Ishikawa (cell line): ENCODE results near the gene ZNF624.

Experiments used
- TEAD4 ChIP-seq: IDR thresholded peaks from 2 replicates; pipeline ENCODE4 v1.6.1; 2012
- TF ChIP-seq, protein P1 (sequence below): IDR thresholded peaks from 2 replicates; pipeline ENCODE4 v1.6.1; 2012; ENCODE audit warnings: low read depth, mild to moderate bottlenecking

DNA sequence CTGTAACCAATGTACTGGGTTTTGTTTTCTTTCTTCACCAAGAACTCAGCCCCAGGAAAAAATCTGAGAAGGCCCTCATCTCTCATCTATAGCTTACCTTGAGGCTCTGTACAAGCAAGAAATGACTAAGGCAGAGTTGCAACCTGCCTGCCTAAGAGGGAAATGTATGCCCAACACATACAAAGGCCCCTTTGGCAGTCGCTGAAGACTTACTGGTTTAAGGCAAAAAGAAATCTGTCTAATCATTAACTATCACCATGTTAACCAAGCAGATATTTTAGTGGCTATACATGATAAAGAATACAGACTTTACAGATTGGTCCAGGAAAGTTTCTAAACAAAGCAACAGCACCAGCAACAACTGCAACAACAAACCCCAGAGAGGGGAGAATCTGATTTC lies 14.2 kb downstream of the ZNF624 start:
- TF ChIP-seq, protein P1, sequence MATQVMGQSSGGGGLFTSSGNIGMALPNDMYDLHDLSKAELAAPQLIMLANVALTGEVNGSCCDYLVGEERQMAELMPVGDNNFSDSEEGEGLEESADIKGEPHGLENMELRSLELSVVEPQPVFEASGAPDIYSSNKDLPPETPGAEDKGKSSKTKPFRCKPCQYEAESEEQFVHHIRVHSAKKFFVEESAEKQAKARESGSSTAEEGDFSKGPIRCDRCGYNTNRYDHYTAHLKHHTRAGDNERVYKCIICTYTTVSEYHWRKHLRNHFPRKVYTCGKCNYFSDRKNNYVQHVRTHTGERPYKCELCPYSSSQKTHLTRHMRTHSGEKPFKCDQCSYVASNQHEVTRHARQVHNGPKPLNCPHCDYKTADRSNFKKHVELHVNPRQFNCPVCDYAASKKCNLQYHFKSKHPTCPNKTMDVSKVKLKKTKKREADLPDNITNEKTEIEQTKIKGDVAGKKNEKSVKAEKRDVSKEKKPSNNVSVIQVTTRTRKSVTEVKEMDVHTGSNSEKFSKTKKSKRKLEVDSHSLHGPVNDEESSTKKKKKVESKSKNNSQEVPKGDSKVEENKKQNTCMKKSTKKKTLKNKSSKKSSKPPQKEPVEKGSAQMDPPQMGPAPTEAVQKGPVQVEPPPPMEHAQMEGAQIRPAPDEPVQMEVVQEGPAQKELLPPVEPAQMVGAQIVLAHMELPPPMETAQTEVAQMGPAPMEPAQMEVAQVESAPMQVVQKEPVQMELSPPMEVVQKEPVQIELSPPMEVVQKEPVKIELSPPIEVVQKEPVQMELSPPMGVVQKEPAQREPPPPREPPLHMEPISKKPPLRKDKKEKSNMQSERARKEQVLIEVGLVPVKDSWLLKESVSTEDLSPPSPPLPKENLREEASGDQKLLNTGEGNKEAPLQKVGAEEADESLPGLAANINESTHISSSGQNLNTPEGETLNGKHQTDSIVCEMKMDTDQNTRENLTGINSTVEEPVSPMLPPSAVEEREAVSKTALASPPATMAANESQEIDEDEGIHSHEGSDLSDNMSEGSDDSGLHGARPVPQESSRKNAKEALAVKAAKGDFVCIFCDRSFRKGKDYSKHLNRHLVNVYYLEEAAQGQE: no peak
- TF ChIP-seq TEAD4: no peak
